Measurements from ENCODE around the gene CCDC120.

GRCh38 chrX:49066690-49067089 is 7.9 kb downstream of the CCDC120 start:
- TF ChIP-seq EZH2 (IDR thresholded peaks at IDR 0.05; ENCODE audit: insufficient read depth, poor library complexity, severe bottlenecking) (no peak), EZH2phosphoT487 (IDR thresholded peaks at IDR 0.05; ENCODE audit: insufficient read depth, low read depth) (no peak)

Data from GM23248 (cell line).